ENCODE data around the gene FBXO22. TPM values are rescaled to one million over a fixed set of nuclear protein-coding genes. Genes with fewer than 3 reads are reported as not detected.

The FBXO22 gene
- total and polyA plus RNA-seq, 10 of the 15 experiments (the other 5 are each of a cell fraction or from before 2014, with no cell fraction given): 15.2 to 110 (median 42.8) TPM

DNA sequence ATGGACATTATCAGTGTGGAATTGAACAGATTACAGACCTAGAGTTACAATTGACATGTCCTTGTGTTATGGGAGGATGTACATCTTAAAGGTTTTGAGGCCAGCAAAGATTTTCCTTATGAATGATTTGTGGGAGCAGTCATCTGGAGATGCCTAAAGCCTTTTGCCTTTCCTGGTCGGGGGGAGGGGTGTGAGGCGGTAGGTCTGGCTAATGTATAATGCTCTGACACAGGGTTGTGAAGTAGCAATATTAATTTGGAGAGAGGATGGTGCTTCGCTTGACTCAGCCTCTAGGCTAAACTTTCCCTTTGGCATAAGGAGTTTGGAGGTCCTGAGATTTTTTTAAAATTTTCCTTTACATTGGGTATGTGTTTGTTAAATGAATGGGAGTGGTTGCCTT, 23.3 kb downstream of the FBXO22 start (continued):
- no peak for TF ChIP-seq RB1 (IDR thresholded peaks at IDR 0.05; ENCODE audit: borderline replicate concordance)

DNA sequence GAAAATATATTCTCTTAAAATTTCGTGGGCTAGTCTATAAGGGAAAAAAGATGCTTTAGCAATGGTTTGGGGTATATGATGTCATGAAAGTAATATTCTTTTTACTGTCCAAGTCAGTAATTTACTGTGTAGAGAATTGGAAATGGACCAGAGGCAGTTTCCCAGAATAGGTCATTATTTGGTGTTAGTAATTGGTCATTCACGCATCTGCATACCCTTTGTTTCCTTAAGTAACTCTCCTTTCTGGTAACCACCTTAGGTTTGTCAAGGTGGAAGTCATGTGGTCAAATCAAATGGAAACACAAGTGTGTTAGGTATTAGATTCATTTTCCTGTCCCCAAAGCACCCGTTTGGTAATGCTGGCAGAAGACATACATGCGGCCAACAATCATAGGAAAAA, 23.9 kb downstream of the FBXO22 start:
- no peak overlapping the region for H2AFZ ChIP-seq (ENCODE audit: control insufficient read depth, low read depth, low read length)
- H3K27me3 ChIP-seq (replicated peaks in 1 of 2; ENCODE audit: control insufficient read depth in 2 of 2, insufficient read depth in 2 of 2, low read length in 1 of 2): no peaks in the 10 kb centered on the region
- ChIA-PET RAD21 (ENCODE audit: unreplicated experiment) (interaction anchor here (2.8 kb wide), 1 partner anchor 212 kb away, joined by 13 read pairs; no protein-coding TSS in a partner anchor), CTCF (interaction anchor here (1.1 to 3.8 kb wide), 4 partner anchors 10 to 212 kb away, joined by 3 to 22 read pairs (median 4); partner anchors contain the start of gene FBXO22), SMC1A (ENCODE audit: uncharacterized antibody, unreplicated experiment) (interaction anchor here (1.0 to 1.4 kb wide), 4 partner anchors 16 to 117 kb away, joined by 3 to 4 read pairs (median 3); no protein-coding TSS in a partner anchor), POLR2A (interaction anchor here (0.6 kb wide), 1 partner anchor 363 kb away, joined by 3 read pairs; no protein-coding TSS in a partner anchor)
- no peak overlapping the region for H3K4me2 ChIP-seq (ENCODE audit: control insufficient read depth, insufficient read depth)
- H3K79me2 ChIP-seq (ENCODE audit: control insufficient read depth, insufficient read depth, low read length): peaks cover 9% of the 10 kb centered on the region
- H3K9me3 ChIP-seq (replicated peaks; ENCODE audit: control insufficient read depth, insufficient read depth, low read length): no peaks in the 10 kb centered on the region
- in situ Hi-C loops (cut with MboI) (no loop called here), intact Hi-C loops (cut with micrococcal nuclease; ENCODE audit: unreplicated experiment) (loop anchor here (5.0 kb wide), 1 partner anchor 115 kb away; no protein-coding TSS in a partner anchor)
- H3K27ac ChIP-seq (ENCODE audit: control insufficient read depth, insufficient read depth): no peak overlapping the region
- H3K4me3 ChIP-seq: no peak overlapping the region
- BruUV-seq (replicated peaks): no TSS peak
- TF ChIP-seq PAX5 (IDR thresholded peaks at IDR 0.05; ENCODE audit: borderline replicate concordance, low read depth, low read length) (no peak), SMARCA5 (IDR thresholded peaks at IDR 0.05) (no peak), STAT1 (conservative IDR thresholded peaks at IDR 0.05) (no peak), SMAD5 (IDR thresholded peaks at IDR 0.05; ENCODE audit: low read depth) (no peak), POLR2A (IDR thresholded peaks at IDR 0.05; ENCODE audit: low read depth, low read length) (no peak), EP300 (IDR thresholded peaks at IDR 0.05; ENCODE audit: borderline replicate concordance in 1 of 2, control insufficient read depth in 1 of 2, low read depth in 2 of 2, low read length in 2 of 2) (no peak), MEF2B (IDR thresholded peaks at IDR 0.05; ENCODE audit: partially characterized antibody, poor library complexity, severe bottlenecking) (no peak), STAT3 (IDR thresholded peaks at IDR 0.05; ENCODE audit: low read depth, low read length) (no peak), FOS (IDR thresholded peaks at IDR 0.05; ENCODE audit: borderline replicate concordance, extremely low read depth, insufficient read length) (no peak), ZBTB4 (CRISPR knock-in tag; IDR thresholded peaks at IDR 0.05) (no peak)
- 27% methylated on average over 4 of the region's 4 CpGs for WGBS (ENCODE audit: insufficient coverage, insufficient replicate concordance, low lambda C conversion rate, missing lambda C conversion rate)
- peaks cover 5 to 7% of the 10 kb centered on the region in 2 experiments for H3K36me3 ChIP-seq (ENCODE audit: control insufficient read depth in 2 of 2, insufficient read depth in 2 of 2, low read length in 1 of 2)
- no peaks in the 10 kb centered on the region for H4K20me1 ChIP-seq (ENCODE audit: control insufficient read depth, insufficient read depth)
- peak; percentile 65 for FAIRE-seq
- no peak for DNase-seq (ENCODE audit: low read depth, low spot score)
- H3K9ac ChIP-seq (ENCODE audit: control insufficient read depth, insufficient read depth, low read length): no peak overlapping the region
- peaks cover 7% of the 10 kb centered on the region for H3K4me1 ChIP-seq (ENCODE audit: control insufficient read depth, insufficient read depth, low read length)
- peak; percentile 45 for ATAC-seq
